Measurements from ENCODE around the gene RSPH1. TPM values are rescaled to one million over a fixed set of nuclear protein-coding genes. Genes with fewer than 3 reads are reported as not detected.
A peak's percentile ranks its signal among the peaks of the same experiment; 100 is the strongest.

Gene RSPH1
- total and polyA plus RNA-seq, 2 of the 4 experiments (the other 2 are of a cell fraction), result not detected

DNA sequence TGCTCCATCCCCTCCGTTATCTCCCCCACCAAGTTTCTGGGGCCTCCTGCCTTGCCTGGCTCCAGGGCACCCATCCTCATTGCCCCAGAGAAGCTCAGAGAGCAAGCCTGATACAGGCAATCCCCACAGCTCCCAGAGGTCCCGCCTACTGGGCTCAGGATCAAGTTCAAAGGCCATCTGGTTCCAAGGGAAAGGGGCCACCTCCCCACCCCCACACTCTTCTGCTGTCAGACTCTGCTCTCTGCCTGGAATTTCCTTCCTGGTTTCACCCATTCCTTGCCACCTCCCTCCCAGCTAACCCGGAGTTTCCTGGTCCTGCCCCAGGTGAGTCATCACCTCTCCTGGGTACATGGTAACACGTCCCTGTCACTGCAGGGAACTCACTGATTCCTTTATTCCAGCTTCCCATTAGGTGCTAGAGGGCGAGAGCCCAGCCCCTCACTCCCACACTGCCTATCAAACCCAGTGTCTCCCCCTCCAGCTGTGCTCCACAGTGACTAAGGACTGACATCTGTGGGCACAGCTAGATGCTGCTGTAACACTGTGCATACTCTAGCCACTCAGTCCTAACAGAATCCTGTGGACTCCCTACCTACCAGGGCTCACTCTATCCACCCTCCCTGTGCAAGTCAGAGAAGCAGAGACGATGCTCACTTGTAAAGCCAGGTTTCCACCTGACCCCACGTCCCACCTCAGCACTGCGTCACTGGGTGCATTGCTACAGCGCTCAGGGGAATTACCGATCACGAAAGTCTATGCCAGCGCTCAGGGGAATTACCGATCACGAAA is 21.8 kb downstream of the RSPH1 start (continued):
- no peak for TF ChIP-seq FOS (IDR thresholded peaks at IDR 0.05; ENCODE audit: low read depth, low read length)
- TF ChIP-seq, protein P1, sequence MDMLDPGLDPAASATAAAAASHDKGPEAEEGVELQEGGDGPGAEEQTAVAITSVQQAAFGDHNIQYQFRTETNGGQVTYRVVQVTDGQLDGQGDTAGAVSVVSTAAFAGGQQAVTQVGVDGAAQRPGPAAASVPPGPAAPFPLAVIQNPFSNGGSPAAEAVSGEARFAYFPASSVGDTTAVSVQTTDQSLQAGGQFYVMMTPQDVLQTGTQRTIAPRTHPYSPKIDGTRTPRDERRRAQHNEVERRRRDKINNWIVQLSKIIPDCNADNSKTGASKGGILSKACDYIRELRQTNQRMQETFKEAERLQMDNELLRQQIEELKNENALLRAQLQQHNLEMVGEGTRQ (IDR thresholded peaks at IDR 0.05; ENCODE audit: low read depth, low read length), result no peak

DNA sequence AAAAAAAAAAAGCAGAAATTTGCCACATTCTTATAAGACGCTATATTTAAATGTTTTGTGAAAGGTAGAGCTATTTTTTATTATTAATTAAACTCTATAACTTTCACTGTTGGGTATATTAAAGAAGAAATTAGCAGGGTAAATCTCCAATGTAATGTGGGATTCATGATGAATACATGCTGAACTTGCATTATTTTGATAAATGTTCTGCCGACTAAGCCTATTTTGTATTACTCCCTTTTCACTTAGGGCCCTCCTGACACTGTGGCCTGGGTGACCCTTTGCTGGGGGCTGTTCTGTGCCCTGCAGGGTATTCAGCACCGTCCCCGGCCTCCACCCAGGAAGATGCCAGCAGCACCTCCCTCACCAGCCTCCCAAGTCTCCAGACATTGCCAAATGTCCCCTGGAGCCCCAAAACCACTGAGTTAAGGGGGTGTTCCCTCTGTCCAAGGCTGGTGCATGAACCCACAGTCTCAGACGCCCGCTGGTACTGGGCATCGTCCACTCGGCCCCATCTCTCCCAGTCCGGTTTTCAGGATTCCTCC is 22.5 kb downstream of the RSPH1 start:
- Histone ChIP-seq H3K79me1 (ENCODE audit: low read depth in 1 of 2, low read length in 2 of 2) (no peaks in the 10 kb centered on the region), H4K5ac (ENCODE audit: low read depth, low read length) (no peak overlapping the region), H2AK9ac (replicated peaks; ENCODE audit: low read depth, low read length, poor library complexity) (no peak overlapping the region), H3K18ac (ENCODE audit: low read depth, low read length) (no peak overlapping the region), H2BK20ac (ENCODE audit: low read depth, low read length) (no peak overlapping the region), H3K36me3 (ENCODE audit: control insufficient read depth, insufficient read depth, low read length) (no peaks in the 10 kb centered on the region), H2BK120ac (ENCODE audit: low read depth, low read length) (no peak overlapping the region), H2AK5ac (ENCODE audit: low read depth, low read length) (no peak overlapping the region), H3K27me3 (ENCODE audit: control insufficient read depth, insufficient read depth, low read length) (peaks cover 11% of the 10 kb centered on the region), H3K4ac (ENCODE audit: low read depth, low read length) (no peak overlapping the region), H3K14ac (replicated peaks; ENCODE audit: low read depth, low read length) (no peak overlapping the region), H3K9ac (ENCODE audit: low read depth, low read length) (no peak overlapping the region), H2BK5ac (ENCODE audit: low read depth, low read length, poor library complexity, severe bottlenecking) (no peak overlapping the region), H4K20me1 (ENCODE audit: insufficient read depth, low read length) (no peaks in the 10 kb centered on the region), H3K9me3 (ENCODE audit: control insufficient read depth, insufficient read depth, low read length) (no peaks in the 10 kb centered on the region), H2BK15ac (ENCODE audit: low read depth, low read length) (no peak overlapping the region), H3K27ac (ENCODE audit: insufficient read depth, low read length) (no peak overlapping the region), H3K4me3 (ENCODE audit: insufficient read depth, low read depth, low read length) (no peak overlapping the region), H4K91ac (ENCODE audit: insufficient read depth, low read depth, low read length) (no peak overlapping the region), H4K8ac (ENCODE audit: low read depth in 2 of 2, low read length in 2 of 2) (no peak overlapping the region), H3K56ac (ENCODE audit: extremely low read depth, insufficient read depth, low read length) (no peak overlapping the region), H3K23ac (ENCODE audit: low read depth, low read length) (no peak overlapping the region), H3K4me2 (ENCODE audit: low read depth, low read length) (no peak overlapping the region), H3K9me1 (ENCODE audit: insufficient read depth, low read length) (no peaks in the 10 kb centered on the region), H2AFZ (replicated peaks; ENCODE audit: low read length, poor library complexity) (no peak overlapping the region), H3K4me1 (ENCODE audit: control insufficient read depth, insufficient read depth, low read length) (no peaks in the 10 kb centered on the region)
- CTCF ChIA-PET, result no interaction called here
- intact Hi-C loops (cut with micrococcal nuclease), result no loop called here
- in situ Hi-C loops (cut with MboI; ENCODE audit: low sequenced_read_pairs), result no loop called here
- POLR2A ChIA-PET (ENCODE audit: unreplicated experiment), result no interaction called here
- dilution Hi-C loops (cut with HindIII; ENCODE audit: low sequenced_read_pairs, unreplicated experiment), result no loop called here
- TF ChIP-seq RCOR1 (IDR thresholded peaks at IDR 0.05; ENCODE audit: insufficient replicate concordance, low read length) (no peak), NFE2L2 (IDR thresholded peaks at IDR 0.05; ENCODE audit: low read depth, low read length) (no peak), RFX5 (IDR thresholded peaks at IDR 0.05; ENCODE audit: low read depth, low read length) (no peak), BHLHE40 (IDR thresholded peaks at IDR 0.05; ENCODE audit: low read depth, low read length) (no peak), CHD1 (IDR thresholded peaks at IDR 0.05; ENCODE audit: low read depth, low read length) (no peak), MAFK (IDR thresholded peaks at IDR 0.05; ENCODE audit: low read depth, low read length) (peak; percentile 57; the same call in 1 of the 2 replicates)
- TF ChIP-seq, protein P1 (IDR thresholded peaks at IDR 0.05; ENCODE audit: low read depth, low read length), result no peak
- 57% methylated on average over 1 of the region's 9 CpGs; no CpG with 5 or more reads in 1 of the 2 experiments for WGBS, 2 experiments (ENCODE audit: extremely low coverage in 2 of 2, insufficient read length in 1 of 2)
- ATAC-seq (ENCODE audit: low read depth) (no peak), DNase-seq (no peak)
- BruUV-seq (replicated peaks), result no TSS peak

Data from IMR-90 (cell line).